Fibroblast of the aortic adventitia (primary cell): ENCODE data around the gene GKN1. TPM values are rescaled to one million over a fixed set of nuclear protein-coding genes. Genes with fewer than 3 reads are reported as not detected.

Experiments used
- DNase-seq: peaks from one replicate; pipeline ENCODE4 v3.0.0-alpha.2; 2010; ENCODE audit warnings: low read depth
- H3K4me3 ChIP-seq: 2 replicates; pipeline ENCODE4 v1.5.1; 2011; ENCODE audit warnings: low read depth, mild to moderate bottlenecking, control low read depth, low read length, moderate library complexity
- CTCF ChIP-seq: IDR thresholded peaks from 2 replicates; pipeline ENCODE4 v1.5.1; 2011; ENCODE audit warnings: mild to moderate bottlenecking, low read length, control low read depth, inconsistent platforms; ENCODE audit not compliant: insufficient read depth
- total RNA-seq: library from RNA; depleted of rRNA; stranded (reverse); fragments of >200 nt; gene quantifications from 2 replicates; pipeline ENCODE4 v1.2.3, GENCODE V29; 2012; ENCODE audit warnings: low replicate concordance

Gene GKN1
- total RNA-seq, result not detected in 2 replicates

GRCh38 chr2:68974251-68974650 lies at the start of gene GKN1:
GKN1 (plus strand) TSS chr2:68974636; CDS start chr2:68974678, 42 bp downstream.
- TF ChIP-seq CTCF, result no peak
- DNase-seq, result no peak
- H3K4me3 ChIP-seq, result no peak within 1 kb of the TSS

- H3K4me3 ChIP-seq, result no peak overlapping the region
- TF ChIP-seq CTCF, result peak; percentile 98
- peak; percentile 64 for DNase-seq
Measured at GRCh38 chr2:68925295-68925896, 49.0 kb upstream of the GKN1 start.

- DNase-seq, result no peak
- no peak for TF ChIP-seq CTCF
- no peak overlapping the region for H3K4me3 ChIP-seq
Measured at GRCh38 chr2:68926796-68927195, 47.6 kb upstream of the GKN1 start.

GRCh38 chr2:68931149-68931711 lies 43.2 kb upstream of the GKN1 start:
- H3K4me3 ChIP-seq, result no peak overlapping the region
- DNase-seq, result no peak

GRCh38 chr2:68931799-68932198 lies 42.6 kb upstream of the GKN1 start:
- no peak overlapping the region for H3K4me3 ChIP-seq
- TF ChIP-seq CTCF, result no peak
- DNase-seq, result peak; percentile 52

More at GRCh38 chr2:68931149-68931711, 43.2 kb upstream of the GKN1 start:
- TF ChIP-seq CTCF, result no peak

- H3K4me3 ChIP-seq, result no peak overlapping the region
- no peak for TF ChIP-seq CTCF
- DNase-seq, result no peak
Measured at GRCh38 chr2:68932402-68932801, 42.0 kb upstream of the GKN1 start.
